ENCODE measurements around the gene TBX2. TPM values are rescaled to one million over a fixed set of nuclear protein-coding genes. Genes with fewer than 3 reads are reported as not detected.

The TBX2 gene
- total RNA-seq, 1 donor from 2014 or later = 0.23 TPM

DNA sequence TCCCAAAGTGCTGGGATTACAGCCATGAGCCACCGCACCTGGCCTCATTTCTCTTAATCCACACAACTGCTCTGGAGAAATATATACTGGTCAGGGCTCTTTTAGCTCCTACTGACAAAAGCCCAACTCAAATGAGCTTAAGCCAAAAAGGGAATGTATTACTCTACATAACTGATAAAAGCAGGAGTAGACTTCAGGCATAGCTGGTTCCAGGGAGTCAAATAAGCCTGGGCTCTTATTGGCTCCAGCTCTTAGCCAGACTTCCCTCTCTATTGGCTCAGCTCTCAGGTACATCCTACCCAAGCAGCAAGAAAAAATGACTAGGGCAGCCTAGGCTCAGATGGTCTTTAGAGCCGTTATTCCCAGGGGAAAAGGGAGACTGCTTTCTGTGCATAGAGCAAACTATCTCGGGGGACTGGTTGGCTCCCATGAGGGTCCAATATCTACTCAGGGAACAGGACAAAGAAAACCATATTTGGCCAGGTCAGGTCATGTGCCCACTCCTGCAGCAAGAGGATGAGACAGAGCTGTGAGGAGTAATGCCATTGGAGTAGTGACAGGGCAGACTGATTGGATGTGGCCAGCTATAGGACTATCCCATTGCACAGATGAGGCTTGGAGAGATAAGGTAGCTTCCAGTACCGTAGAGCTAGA, 21.2 kb downstream of the TBX2 start:
- H3K4me3 Mint-ChIP-seq (ENCODE audit: unreplicated experiment) = no peak overlapping the region
- H3K36me3 Mint-ChIP-seq (ENCODE audit: low read depth, unreplicated experiment) = no peaks in the 10 kb centered on the region
- DNase-seq (ENCODE audit: low spot score) = no peak
- H3K27ac Mint-ChIP-seq (ENCODE audit: unreplicated experiment) = no peak overlapping the region
- TF ChIP-seq, protein P1, sequence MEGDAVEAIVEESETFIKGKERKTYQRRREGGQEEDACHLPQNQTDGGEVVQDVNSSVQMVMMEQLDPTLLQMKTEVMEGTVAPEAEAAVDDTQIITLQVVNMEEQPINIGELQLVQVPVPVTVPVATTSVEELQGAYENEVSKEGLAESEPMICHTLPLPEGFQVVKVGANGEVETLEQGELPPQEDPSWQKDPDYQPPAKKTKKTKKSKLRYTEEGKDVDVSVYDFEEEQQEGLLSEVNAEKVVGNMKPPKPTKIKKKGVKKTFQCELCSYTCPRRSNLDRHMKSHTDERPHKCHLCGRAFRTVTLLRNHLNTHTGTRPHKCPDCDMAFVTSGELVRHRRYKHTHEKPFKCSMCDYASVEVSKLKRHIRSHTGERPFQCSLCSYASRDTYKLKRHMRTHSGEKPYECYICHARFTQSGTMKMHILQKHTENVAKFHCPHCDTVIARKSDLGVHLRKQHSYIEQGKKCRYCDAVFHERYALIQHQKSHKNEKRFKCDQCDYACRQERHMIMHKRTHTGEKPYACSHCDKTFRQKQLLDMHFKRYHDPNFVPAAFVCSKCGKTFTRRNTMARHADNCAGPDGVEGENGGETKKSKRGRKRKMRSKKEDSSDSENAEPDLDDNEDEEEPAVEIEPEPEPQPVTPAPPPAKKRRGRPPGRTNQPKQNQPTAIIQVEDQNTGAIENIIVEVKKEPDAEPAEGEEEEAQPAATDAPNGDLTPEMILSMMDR (IDR thresholded peaks at IDR 0.05; ENCODE audit: unreplicated experiment) = no peak
- no peaks in the 10 kb centered on the region for H3K9me3 Mint-ChIP-seq (ENCODE audit: unreplicated experiment)
- peaks cover 8% of the 10 kb centered on the region for H3K27me3 Mint-ChIP-seq (ENCODE audit: unreplicated experiment)
- H3K4me1 Mint-ChIP-seq (ENCODE audit: unreplicated experiment) = peaks cover 9% of the 10 kb centered on the region

DNA sequence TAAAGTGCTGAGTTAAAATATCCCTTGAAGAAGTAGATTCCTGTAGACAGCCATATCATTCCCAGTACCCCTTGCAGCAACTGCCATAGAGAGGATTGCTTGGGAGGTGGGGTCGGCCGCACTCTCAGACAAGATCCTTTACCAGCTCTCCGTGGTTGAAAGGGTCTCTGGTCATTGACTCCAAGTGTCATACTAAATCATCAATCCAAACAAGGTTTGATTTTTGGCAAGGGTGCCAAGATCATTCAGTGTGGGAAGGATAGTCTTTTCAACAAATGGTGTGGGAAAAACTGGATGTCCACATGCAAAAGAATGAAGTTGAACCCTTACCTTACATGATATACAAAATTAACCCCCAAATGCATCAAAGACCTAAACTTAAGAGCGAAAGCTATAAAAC, 21.8 kb downstream of the TBX2 start:
- H3K9me3 Mint-ChIP-seq (ENCODE audit: unreplicated experiment) = no peaks in the 10 kb centered on the region
- DNase-seq (ENCODE audit: low spot score) = no peak
- no peak overlapping the region for H3K4me3 Mint-ChIP-seq (ENCODE audit: unreplicated experiment)
- H3K4me1 Mint-ChIP-seq (ENCODE audit: unreplicated experiment) = peaks cover 5% of the 10 kb centered on the region
- peaks cover 4% of the 10 kb centered on the region for H3K27me3 Mint-ChIP-seq (ENCODE audit: unreplicated experiment)
- no peak overlapping the region for H3K27ac Mint-ChIP-seq (ENCODE audit: unreplicated experiment)
- TF ChIP-seq, protein P1 (IDR thresholded peaks at IDR 0.05; ENCODE audit: unreplicated experiment) = no peak
- H3K36me3 Mint-ChIP-seq (ENCODE audit: low read depth, unreplicated experiment) = no peaks in the 10 kb centered on the region

DNA sequence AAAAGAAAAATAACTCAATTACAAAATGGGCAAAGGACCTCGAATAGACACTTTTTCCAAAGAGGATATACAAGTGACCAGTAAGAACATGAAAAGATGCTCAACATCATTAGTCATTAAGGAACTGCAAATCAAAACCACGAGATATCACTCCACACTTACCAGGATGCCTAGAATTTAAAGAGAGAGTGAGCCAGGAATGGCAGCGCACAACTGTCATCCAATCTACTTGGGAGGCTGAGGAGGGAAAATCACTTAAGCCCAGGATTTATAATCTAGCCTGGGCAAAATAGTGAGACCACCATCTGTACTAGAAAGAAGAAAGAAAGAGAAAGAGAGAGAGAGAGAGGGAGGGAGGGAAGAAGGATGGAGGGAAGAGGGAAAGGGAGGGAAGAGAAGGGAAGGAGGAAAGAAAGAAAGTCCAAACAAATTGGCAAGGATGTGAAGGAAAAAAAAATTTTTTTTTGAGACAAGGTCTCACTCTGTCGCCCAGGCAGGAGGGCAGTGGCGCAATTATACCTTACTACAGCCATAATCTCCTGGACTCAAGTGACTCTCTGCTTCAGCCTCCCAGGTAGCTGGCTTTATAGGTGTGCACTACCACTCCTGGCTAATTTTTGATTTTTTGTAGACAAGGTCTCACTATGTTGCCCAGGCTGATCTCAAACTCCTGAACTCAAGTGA, 22.6 kb downstream of the TBX2 start:
- H3K27ac Mint-ChIP-seq (ENCODE audit: unreplicated experiment) = no peak overlapping the region
- H3K4me3 Mint-ChIP-seq (ENCODE audit: unreplicated experiment) = no peak overlapping the region
- no peaks in the 10 kb centered on the region for H3K9me3 Mint-ChIP-seq (ENCODE audit: unreplicated experiment)
- peaks cover 5% of the 10 kb centered on the region for H3K4me1 Mint-ChIP-seq (ENCODE audit: unreplicated experiment)
- H3K27me3 Mint-ChIP-seq (ENCODE audit: unreplicated experiment) = peaks cover 4% of the 10 kb centered on the region
- no peak for DNase-seq (ENCODE audit: low spot score)
- TF ChIP-seq, protein P1 (IDR thresholded peaks at IDR 0.05; ENCODE audit: unreplicated experiment) = no peak
- H3K36me3 Mint-ChIP-seq (ENCODE audit: low read depth, unreplicated experiment) = no peaks in the 10 kb centered on the region

DNA sequence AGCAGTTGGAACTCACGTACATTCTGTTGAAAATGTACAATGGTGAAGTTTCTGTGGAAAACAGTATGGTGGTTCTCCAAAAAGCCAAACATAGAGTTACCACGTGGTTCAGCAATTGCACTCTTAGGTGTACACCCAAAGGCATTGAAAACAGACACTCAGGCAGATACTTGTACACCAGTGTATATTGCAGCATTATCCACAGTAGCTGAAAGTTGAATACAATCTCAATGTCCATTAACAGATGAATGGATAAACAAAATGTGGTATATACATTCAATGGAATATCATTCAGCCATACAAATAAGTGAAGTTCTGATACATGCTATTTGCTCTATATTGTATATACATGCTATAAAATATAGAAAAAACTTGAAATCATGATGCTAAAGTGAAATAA, 23.2 kb downstream of the TBX2 start:
- Mint-ChIP-seq H3K27me3 (ENCODE audit: unreplicated experiment) (peaks cover 4% of the 10 kb centered on the region), H3K36me3 (ENCODE audit: low read depth, unreplicated experiment) (no peaks in the 10 kb centered on the region), H3K9me3 (ENCODE audit: unreplicated experiment) (no peaks in the 10 kb centered on the region), H3K4me1 (ENCODE audit: unreplicated experiment) (peaks cover 5% of the 10 kb centered on the region), H3K4me3 (ENCODE audit: unreplicated experiment) (no peak overlapping the region), H3K27ac (ENCODE audit: unreplicated experiment) (no peak overlapping the region)
- no peak for DNase-seq (ENCODE audit: low spot score)
- TF ChIP-seq, protein P1 (IDR thresholded peaks at IDR 0.05; ENCODE audit: unreplicated experiment) = no peak

DNA sequence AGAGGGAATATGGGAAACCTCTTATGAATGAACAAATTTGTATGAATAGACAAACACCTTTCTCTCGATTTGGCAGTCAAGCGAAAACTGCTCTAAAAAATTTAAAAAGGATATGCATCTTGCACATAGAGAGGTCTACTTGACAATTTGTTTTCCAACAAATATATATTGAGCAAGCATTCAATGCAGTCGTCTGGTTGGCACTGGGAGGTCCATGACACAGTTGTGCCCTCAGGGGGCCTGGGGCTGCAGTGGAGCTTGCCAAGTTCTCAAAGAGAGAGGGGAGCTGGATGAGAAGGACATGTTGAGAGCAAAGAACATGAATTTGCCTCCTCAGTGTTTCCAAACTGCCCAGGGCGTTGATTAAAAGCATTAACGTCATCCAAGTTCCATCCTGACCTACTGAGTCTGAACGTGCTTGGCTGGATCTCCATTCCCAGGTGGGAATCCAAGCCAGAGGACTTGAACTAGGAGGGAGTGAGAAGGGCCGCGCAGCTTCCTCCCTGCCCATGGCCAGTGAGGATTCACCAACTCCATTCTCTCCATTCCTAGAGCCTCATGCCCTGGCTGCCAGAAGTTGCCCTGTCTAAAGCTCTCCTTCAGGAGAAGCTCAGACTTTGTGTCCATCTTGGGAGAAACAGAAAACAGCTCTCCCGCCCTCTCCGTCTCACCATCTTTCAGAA, 24.5 kb downstream of the TBX2 start:
- TF ChIP-seq, protein P1 (IDR thresholded peaks at IDR 0.05; ENCODE audit: unreplicated experiment) = no peak
- Mint-ChIP-seq H3K36me3 (ENCODE audit: low read depth, unreplicated experiment) (no peaks in the 10 kb centered on the region), H3K4me1 (ENCODE audit: unreplicated experiment) (peaks cover 5% of the 10 kb centered on the region), H3K9me3 (ENCODE audit: unreplicated experiment) (no peaks in the 10 kb centered on the region), H3K27me3 (ENCODE audit: unreplicated experiment) (peaks cover 4% of the 10 kb centered on the region), H3K4me3 (ENCODE audit: unreplicated experiment) (no peak overlapping the region), H3K27ac (ENCODE audit: unreplicated experiment) (no peak overlapping the region)
- no peak for DNase-seq (ENCODE audit: low spot score)
